Measurements from ENCODE around the gene GJB5. TPM values are rescaled to one million over a fixed set of nuclear protein-coding genes. Genes with fewer than 3 reads are reported as not detected.

The GJB5 gene
- polyA plus RNA-seq, 1 donor (not counting 4 experiments of a cell fraction or from before 2014, with no cell fraction given): 169 TPM

GRCh38 chr1:34759503-34760357 lies 4.9 kb downstream of the GJB5 start, which contains the start of gene GJB4:
TSS of gene GJB4 (plus strand) at chr1:34759740. CDS start at chr1:34761255, 1,515 bp downstream.
- FAIRE-seq: peak; percentile 82
- no peaks in the 10 kb centered on the region for H3K27me3 ChIP-seq (ENCODE audit: control insufficient read depth, extremely low read depth, insufficient read depth, low read length)
- dilution Hi-C loops (cut with MboI; ENCODE audit: extremely low pct_ligation_motif_present, low sequenced_read_pairs): no loop called here
- no peaks in the 10 kb centered on the region for H3K9me1 ChIP-seq (ENCODE audit: control insufficient read depth, extremely low read depth, insufficient read depth, low read length)
- no peak within 1 kb of the TSS for H2AFZ ChIP-seq (ENCODE audit: control insufficient read depth, low read length)
- H3K4me1 ChIP-seq (ENCODE audit: control insufficient read depth, extremely low read depth, insufficient read depth, low read length): peaks cover 90% of the 10 kb centered on the region
- H3K4me2 ChIP-seq (ENCODE audit: control insufficient read depth, extremely low read depth, insufficient read depth, low read depth, low read length): peak within 1 kb of the TSS; percentile 84
- peaks cover 16 to 39% of the 10 kb centered on the region in 2 experiments for H3K36me3 ChIP-seq (ENCODE audit: control insufficient read depth in 2 of 2, extremely low read depth in 1 of 2, insufficient read depth in 2 of 2, low read length in 2 of 2)
- H3K79me2 ChIP-seq (ENCODE audit: control insufficient read depth, insufficient read depth, low read length): peaks cover 64% of the 10 kb centered on the region
- H3K9ac ChIP-seq (ENCODE audit: control insufficient read depth, extremely low read depth, insufficient read depth, low read length): peak within 1 kb of the TSS; percentile 65
- DNase-seq (ENCODE audit: low read depth, low spot score): peak; percentile 83
- no peaks in the 10 kb centered on the region for H3K9me3 ChIP-seq (ENCODE audit: control insufficient read depth, low read depth, low read length)
- peak within 1 kb of the TSS; percentile 21 to 61 (median 58) for H3K4me3 ChIP-seq (ENCODE audit: control insufficient read depth in 2 of 3, extremely low read depth in 1 of 3, insufficient read depth in 2 of 3, low read depth in 1 of 3, low read length in 3 of 3)
- TF ChIP-seq, protein P1, sequence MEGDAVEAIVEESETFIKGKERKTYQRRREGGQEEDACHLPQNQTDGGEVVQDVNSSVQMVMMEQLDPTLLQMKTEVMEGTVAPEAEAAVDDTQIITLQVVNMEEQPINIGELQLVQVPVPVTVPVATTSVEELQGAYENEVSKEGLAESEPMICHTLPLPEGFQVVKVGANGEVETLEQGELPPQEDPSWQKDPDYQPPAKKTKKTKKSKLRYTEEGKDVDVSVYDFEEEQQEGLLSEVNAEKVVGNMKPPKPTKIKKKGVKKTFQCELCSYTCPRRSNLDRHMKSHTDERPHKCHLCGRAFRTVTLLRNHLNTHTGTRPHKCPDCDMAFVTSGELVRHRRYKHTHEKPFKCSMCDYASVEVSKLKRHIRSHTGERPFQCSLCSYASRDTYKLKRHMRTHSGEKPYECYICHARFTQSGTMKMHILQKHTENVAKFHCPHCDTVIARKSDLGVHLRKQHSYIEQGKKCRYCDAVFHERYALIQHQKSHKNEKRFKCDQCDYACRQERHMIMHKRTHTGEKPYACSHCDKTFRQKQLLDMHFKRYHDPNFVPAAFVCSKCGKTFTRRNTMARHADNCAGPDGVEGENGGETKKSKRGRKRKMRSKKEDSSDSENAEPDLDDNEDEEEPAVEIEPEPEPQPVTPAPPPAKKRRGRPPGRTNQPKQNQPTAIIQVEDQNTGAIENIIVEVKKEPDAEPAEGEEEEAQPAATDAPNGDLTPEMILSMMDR (optimal IDR thresholded peaks at IDR 0.05 in 1 of 3, IDR thresholded peaks at IDR 0.05 in 1 of 3, conservative IDR thresholded peaks at IDR 0.05 in 1 of 3; ENCODE audit: extremely low read depth in 1 of 3, insufficient read depth in 2 of 3, low read length in 3 of 3): peak in 1 of 3 experiments; percentile 33
- TF ChIP-seq EZH2 (IDR thresholded peaks at IDR 0.05; ENCODE audit: low read length): no peak
- no peaks in the 10 kb centered on the region for H4K20me1 ChIP-seq (ENCODE audit: control insufficient read depth, extremely low read depth, insufficient read depth, low read length)
- H3K27ac ChIP-seq (ENCODE audit: control insufficient read depth, insufficient read depth, low read length): peak within 1 kb of the TSS; percentile 77

DNA sequence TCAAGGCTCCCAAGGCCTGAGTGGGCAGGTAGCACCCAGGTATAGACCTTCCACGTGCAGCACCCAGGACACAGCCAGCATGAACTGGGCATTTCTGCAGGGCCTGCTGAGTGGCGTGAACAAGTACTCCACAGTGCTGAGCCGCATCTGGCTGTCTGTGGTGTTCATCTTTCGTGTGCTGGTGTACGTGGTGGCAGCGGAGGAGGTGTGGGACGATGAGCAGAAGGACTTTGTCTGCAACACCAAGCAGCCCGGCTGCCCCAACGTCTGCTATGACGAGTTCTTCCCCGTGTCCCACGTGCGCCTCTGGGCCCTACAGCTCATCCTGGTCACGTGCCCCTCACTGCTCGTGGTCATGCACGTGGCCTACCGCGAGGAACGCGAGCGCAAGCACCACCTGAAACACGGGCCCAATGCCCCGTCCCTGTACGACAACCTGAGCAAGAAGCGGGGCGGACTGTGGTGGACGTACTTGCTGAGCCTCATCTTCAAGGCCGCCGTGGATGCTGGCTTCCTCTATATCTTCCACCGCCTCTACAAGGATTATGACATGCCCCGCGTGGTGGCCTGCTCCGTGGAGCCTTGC lies 6.4 kb downstream of the GJB5 start:
- dilution Hi-C loops (cut with MboI; ENCODE audit: extremely low pct_ligation_motif_present, low sequenced_read_pairs): no loop called here
- no peaks in the 10 kb centered on the region for H3K9me1 ChIP-seq (ENCODE audit: control insufficient read depth, extremely low read depth, insufficient read depth, low read length)
- no peaks in the 10 kb centered on the region for H3K27me3 ChIP-seq (ENCODE audit: control insufficient read depth, extremely low read depth, insufficient read depth, low read length)
- no peak overlapping the region for H3K4me2 ChIP-seq (ENCODE audit: control insufficient read depth, extremely low read depth, insufficient read depth, low read depth, low read length)
- H4K20me1 ChIP-seq (ENCODE audit: control insufficient read depth, extremely low read depth, insufficient read depth, low read length): no peaks in the 10 kb centered on the region
- no peaks in the 10 kb centered on the region for H3K9me3 ChIP-seq (ENCODE audit: control insufficient read depth, low read depth, low read length)
- TF ChIP-seq EZH2 (IDR thresholded peaks at IDR 0.05; ENCODE audit: low read length): no peak
- TF ChIP-seq, protein P1 (optimal IDR thresholded peaks at IDR 0.05 in 1 of 3, IDR thresholded peaks at IDR 0.05 in 1 of 3, conservative IDR thresholded peaks at IDR 0.05 in 1 of 3; ENCODE audit: extremely low read depth in 1 of 3, insufficient read depth in 2 of 3, low read length in 3 of 3): no peak
- DNase-seq (ENCODE audit: low read depth, low spot score): no peak
- H3K36me3 ChIP-seq (ENCODE audit: control insufficient read depth in 2 of 2, extremely low read depth in 1 of 2, insufficient read depth in 2 of 2, low read length in 2 of 2): peaks cover 16 to 41% of the 10 kb centered on the region in 2 experiments
- no peak for FAIRE-seq
- no peak overlapping the region for H3K9ac ChIP-seq (ENCODE audit: control insufficient read depth, extremely low read depth, insufficient read depth, low read length)
- H3K79me2 ChIP-seq (ENCODE audit: control insufficient read depth, insufficient read depth, low read length): peaks cover 56% of the 10 kb centered on the region
- no peak overlapping the region for H3K27ac ChIP-seq (ENCODE audit: control insufficient read depth, insufficient read depth, low read length)
- H3K4me1 ChIP-seq (ENCODE audit: control insufficient read depth, extremely low read depth, insufficient read depth, low read length): peaks cover 82% of the 10 kb centered on the region
- H2AFZ ChIP-seq (ENCODE audit: control insufficient read depth, low read length): no peak overlapping the region
- H3K4me3 ChIP-seq (ENCODE audit: control insufficient read depth in 2 of 3, extremely low read depth in 1 of 3, insufficient read depth in 2 of 3, low read depth in 1 of 3, low read length in 3 of 3): no peak overlapping the region

Data from keratinocyte (primary cell).